Lower leg skin (tissue), 3 donors: Measurements from ENCODE around the gene AK1.

Source experiments
- CTCF ChIP-seq, 3 donors: fragments of 450-650 bp; IDR thresholded peaks; one replicate each; pipeline ENCODE4 v1.5.1; 2016; ENCODE audit warnings: antibody characterized with exemption in 3 of 3, mild to moderate bottlenecking in 3 of 3, moderate library complexity in 2 of 3
- POLR2A ChIP-seq, 2 donors: fragments of 450-650 bp; IDR thresholded peaks; one replicate each; pipeline ENCODE4 v1.6.1; 2016 to 2017; ENCODE audit warnings: antibody characterized with exemption in 2 of 2, mild to moderate bottlenecking in 1 of 2, moderate library complexity in 1 of 2

- TF ChIP-seq CTCF (IDR thresholded peaks at IDR 0.05) (no peak), POLR2A (IDR thresholded peaks at IDR 0.05) (no peak)
Observed at GRCh38 chr9:127904561-127905003, 27.1 kb upstream of the AK1 start.
